Measurements from ENCODE around the gene XXYLT1.

Gene XXYLT1

GRCh38 chr3:195175476-195176337, 95.3 kb downstream of the XXYLT1 start:
- no peaks in the 10 kb centered on the region for H4K20me1 ChIP-seq (ENCODE audit: insufficient read depth, low read length)
- TF ChIP-seq CTCF (IDR thresholded peaks at IDR 0.05; ENCODE audit: low read length): no peak
- no peak for TF ChIP-seq EZH2 (IDR thresholded peaks at IDR 0.05; ENCODE audit: borderline replicate concordance, low read length)
- no peaks in the 10 kb centered on the region for H3K9me3 ChIP-seq (ENCODE audit: low read length)
- H3K4me2 ChIP-seq (ENCODE audit: low read length): no peak overlapping the region
- no peaks in the 10 kb centered on the region for H3K27me3 ChIP-seq (ENCODE audit: insufficient read depth, low read length)
- H3K9me2 ChIP-seq (ENCODE audit: low read depth, low read length): no peaks in the 10 kb centered on the region
- no peaks in the 10 kb centered on the region for H3K36me3 ChIP-seq (ENCODE audit: insufficient read depth, low read length)
- H2AFZ ChIP-seq (ENCODE audit: low read length): no peak overlapping the region
- H3K9ac ChIP-seq (ENCODE audit: low read length): no peak overlapping the region
- no peaks in the 10 kb centered on the region for H3F3A ChIP-seq (ENCODE audit: insufficient read depth, low read length)
- no peak overlapping the region for H3K27ac ChIP-seq (ENCODE audit: low read depth, low read length, poor library complexity, severe bottlenecking)
- no peaks in the 10 kb centered on the region for H3K4me1 ChIP-seq (ENCODE audit: insufficient read depth, low read length, severe bottlenecking)
- H3K79me2 ChIP-seq (ENCODE audit: insufficient read depth, low read length): no peaks in the 10 kb centered on the region
- H3K4me3 ChIP-seq (ENCODE audit: low read depth, low read length, poor library complexity, severe bottlenecking): no peak overlapping the region

- Histone ChIP-seq H3K36me3 (ENCODE audit: insufficient read depth, low read length) (no peaks in the 10 kb centered on the region), H3K9me3 (ENCODE audit: low read length) (no peaks in the 10 kb centered on the region), H3K9ac (ENCODE audit: low read length) (no peak overlapping the region), H3K4me1 (ENCODE audit: insufficient read depth, low read length, severe bottlenecking) (no peaks in the 10 kb centered on the region), H3K27ac (ENCODE audit: low read depth, low read length, poor library complexity, severe bottlenecking) (no peak overlapping the region), H4K20me1 (ENCODE audit: insufficient read depth, low read length) (no peaks in the 10 kb centered on the region), H3K9me2 (ENCODE audit: low read depth, low read length) (no peaks in the 10 kb centered on the region), H3K27me3 (ENCODE audit: insufficient read depth, low read length) (no peaks in the 10 kb centered on the region), H2AFZ (ENCODE audit: low read length) (no peak overlapping the region), H3F3A (ENCODE audit: insufficient read depth, low read length) (no peaks in the 10 kb centered on the region), H3K4me3 (ENCODE audit: low read depth, low read length, poor library complexity, severe bottlenecking) (no peak overlapping the region), H3K4me2 (ENCODE audit: low read length) (no peak overlapping the region), H3K79me2 (ENCODE audit: insufficient read depth, low read length) (no peaks in the 10 kb centered on the region)
- TF ChIP-seq EZH2 (IDR thresholded peaks at IDR 0.05; ENCODE audit: borderline replicate concordance, low read length) (no peak), CTCF (IDR thresholded peaks at IDR 0.05; ENCODE audit: low read length) (no peak)
Observed at GRCh38 chr3:195175076-195175475, 95.9 kb downstream of the XXYLT1 start.

- Histone ChIP-seq H3K4me1 (ENCODE audit: insufficient read depth, low read length, severe bottlenecking) (no peaks in the 10 kb centered on the region), H3K9ac (ENCODE audit: low read length) (no peak overlapping the region), H3K9me2 (ENCODE audit: low read depth, low read length) (no peaks in the 10 kb centered on the region), H3K36me3 (ENCODE audit: insufficient read depth, low read length) (no peaks in the 10 kb centered on the region), H3K4me2 (ENCODE audit: low read length) (no peak overlapping the region), H2AFZ (ENCODE audit: low read length) (no peak overlapping the region), H3K27ac (ENCODE audit: low read depth, low read length, poor library complexity, severe bottlenecking) (no peak overlapping the region), H3K27me3 (ENCODE audit: insufficient read depth, low read length) (no peaks in the 10 kb centered on the region), H4K20me1 (ENCODE audit: insufficient read depth, low read length) (no peaks in the 10 kb centered on the region), H3K4me3 (ENCODE audit: low read depth, low read length, poor library complexity, severe bottlenecking) (no peak overlapping the region), H3K9me3 (ENCODE audit: low read length) (no peaks in the 10 kb centered on the region), H3F3A (ENCODE audit: insufficient read depth, low read length) (no peaks in the 10 kb centered on the region), H3K79me2 (ENCODE audit: insufficient read depth, low read length) (no peaks in the 10 kb centered on the region)
- no peak for TF ChIP-seq CTCF (IDR thresholded peaks at IDR 0.05; ENCODE audit: low read length)
- no peak for TF ChIP-seq EZH2 (IDR thresholded peaks at IDR 0.05; ENCODE audit: borderline replicate concordance, low read length)
Observed at GRCh38 chr3:195173657-195174056, 97.3 kb downstream of the XXYLT1 start.
